HCT116 (cell line): Measurements from ENCODE around the gene SHCBP1L. TPM values are rescaled to one million over a fixed set of nuclear protein-coding genes. Genes with fewer than 3 reads are reported as not detected.

ENCODE experiments used
- ATAC-seq: fragments of 200-7000 bp; cut with Tn5 transposase; 2 replicates; pipeline ENCODE4 v1.9.1; 2020; ENCODE audit warnings: mild to moderate bottlenecking, moderate library complexity
- BruUV-seq: library from RNA; stranded (reverse); fragments of 400-500 nt; replicated peaks from 2 replicates; lab custom pipeline; 2021; lab: Mats Ljungman, UMichigan
- CTCF ChIA-PET: fragments of 300-600 bp; sonication (Branson Sonifier 250); formaldehyde crosslinking; loops from one replicate; lab custom pipeline; 2021; ENCODE audit warnings: antibody characterized with exemption; lab: Charles Lee
- POLR2A ChIA-PET: fragments of 300-600, 350-600 bp; sonication (Branson Sonifier 250); formaldehyde crosslinking; loops from one replicate; lab custom pipeline; 2021; ENCODE audit warnings: antibody characterized with exemption; lab: Charles Lee
- RAD21 ChIA-PET, 2 experiments: fragments of 300-600 bp; sonication (Branson Sonifier 250); formaldehyde crosslinking; loops; one replicate each; lab custom pipeline; 2023; ENCODE audit warnings: low total read pairs in 2 of 2; ENCODE audit not compliant: uncharacterized antibody in 2 of 2, unreplicated experiment in 2 of 2, low non-redundant PET in 1 of 2; lab: Charles Lee
- DNase-seq: peaks from one replicate; pipeline ENCODE4 v3.0.0-alpha.2; 2010; ENCODE audit warnings: low read depth, low spot score
- H2AFZ ChIP-seq: fragments of 200-600 bp; shearing (Covaris generic), sonication (generic); 2 replicates; pipeline ENCODE4 v1.6.1; 2017; ENCODE audit warnings: low read depth, mixed run types, mixed read lengths, antibody characterized with exemption, low read length; ENCODE audit not compliant: poor library complexity, severe bottlenecking
- H3K27ac ChIP-seq: 2 replicates; pipeline ENCODE4 v1.5.1; 2012; ENCODE audit warnings: low read depth, low read length
- H3K27me3 ChIP-seq: fragments of 200-600 bp; sonication (generic); 2 replicates; pipeline ENCODE4 v1.6.1; 2016; ENCODE audit warnings: mixed run types, low read length, mixed read lengths; ENCODE audit not compliant: insufficient read depth
- H3K36me3 ChIP-seq, 2 experiments: fragments of 200-500 bp in 1 of 2; fragments of 200-600 bp in 1 of 2; sonication (Bioruptor generic) in 1 of 2; sonication (generic) in 1 of 2; 2 replicates each; pipeline versions ENCODE4 v1.5.1 to v1.6.1; 2014 to 2016; ENCODE audit warnings: low read length in 2 of 2, inconsistent platforms in 1 of 2, mixed read lengths in 1 of 2, mixed run types in 1 of 2; ENCODE audit not compliant: insufficient read depth in 2 of 2, control insufficient read depth in 1 of 2
- H3K4me1 ChIP-seq, 2 experiments: fragments of 200-600 bp in 1 of 2; sonication (generic) in 1 of 2; 2 replicates each; pipeline versions ENCODE4 v1.5.1 to v1.6.1; 2012 to 2017; ENCODE audit warnings: low read length in 2 of 2, inconsistent platforms in 1 of 2, mild to moderate bottlenecking in 1 of 2, mixed read lengths in 1 of 2, mixed run types in 1 of 2, moderate library complexity in 1 of 2; ENCODE audit not compliant: insufficient read depth in 2 of 2, control insufficient read depth in 1 of 2
- H3K4me2 ChIP-seq: fragments of 200-600 bp; sonication (generic); 2 replicates; pipeline ENCODE4 v1.6.1; 2017; ENCODE audit warnings: mixed run types, low read length, mixed read lengths
- H3K4me3 ChIP-seq, 2 experiments: fragments of 200-600 bp in 1 of 2; sonication (generic) in 1 of 2; replicated peaks in 1 of 2; 2 replicates each; pipeline ENCODE4 v1.5.1; 2011 to 2016; ENCODE audit warnings: low read length in 2 of 2, control low read depth in 1 of 2, low read depth in 1 of 2, mild to moderate bottlenecking in 1 of 2, mixed read lengths in 1 of 2, mixed run types in 1 of 2
- H3K79me2 ChIP-seq: fragments of 200-600 bp; sonication (generic); 2 replicates; pipeline ENCODE4 v1.6.1; 2017; ENCODE audit warnings: mild to moderate bottlenecking, mixed run types, low read length, moderate library complexity, mixed read lengths; ENCODE audit not compliant: insufficient read depth
- H3K9ac ChIP-seq: fragments of 200-600 bp; sonication (generic); 2 replicates; pipeline ENCODE4 v1.6.1; 2016; ENCODE audit warnings: low read length, mixed read lengths
- H3K9me2 ChIP-seq: fragments of 200-600 bp; sonication (generic), shearing (Covaris generic); 2 replicates; pipeline ENCODE4 v1.6.1; 2017; ENCODE audit warnings: mixed run types, mild to moderate bottlenecking, moderate library complexity; ENCODE audit not compliant: insufficient read depth
- H3K9me3 ChIP-seq, 2 experiments: fragments of 200-500 bp in 1 of 2; fragments of 200-600 bp in 1 of 2; sonication (Bioruptor generic) in 1 of 2; sonication (generic) in 1 of 2; 2 replicates each; pipeline ENCODE4 v1.6.1; 2014 to 2017; ENCODE audit warnings: low read length in 2 of 2, mixed read lengths in 2 of 2, inconsistent platforms in 1 of 2, low read depth in 1 of 2, mild to moderate bottlenecking in 1 of 2, mixed run types in 1 of 2, moderate library complexity in 1 of 2; ENCODE audit not compliant: control insufficient read depth in 1 of 2, insufficient read depth in 1 of 2
- H4K20me1 ChIP-seq: fragments of 200-600 bp; sonication (generic), shearing (Covaris generic); 2 replicates; pipeline ENCODE4 v1.6.1; 2017; ENCODE audit warnings: mixed run types, mild to moderate bottlenecking, moderate library complexity; ENCODE audit not compliant: insufficient read depth
- ATF3 ChIP-seq: IDR thresholded peaks from 2 replicates; pipeline ENCODE4 v1.6.1; 2012
- CBX3 ChIP-seq: IDR thresholded peaks from 2 replicates; pipeline ENCODE4 v1.6.1; 2012; ENCODE audit warnings: low read depth
- EZH2 ChIP-seq: fragments of 200-600 bp; sonication (generic); IDR thresholded peaks from 2 replicates; pipeline ENCODE4 v1.6.1; 2017; ENCODE audit warnings: antibody characterized with exemption, mixed run types
- EZH2phosphoT487 ChIP-seq: fragments of 200-600 bp; IDR thresholded peaks from 2 replicates; pipeline ENCODE4 v1.6.1; 2018; ENCODE audit warnings: antibody characterized with exemption, borderline replicate concordance
- MAX ChIP-seq: IDR thresholded peaks from 2 replicates; pipeline ENCODE4 v1.6.1; 2012
- ZFX ChIP-seq: fragments of 450-650 bp; IDR thresholded peaks from 2 replicates; pipeline ENCODE4 v1.6.1; 2017
- intact Hi-C: fragments of 100-400 bp; cut with micrococcal nuclease; formaldehyde crosslinking; loops from 2 replicates; pipeline ENCODE4 v1.10.0; 2022
- total RNA-seq: library from RNA; stranded (reverse); gene quantifications from one replicate; pipeline ENCODE4 v1.2.1, GENCODE V29; 2021; ENCODE audit not compliant: unreplicated experiment
- TF ChIP-seq, protein P1 (sequence below): IDR thresholded peaks from 2 replicates; pipeline ENCODE4 v1.6.1; 2012; ENCODE audit warnings: low read depth

The SHCBP1L gene
- total RNA-seq, 1 experiment from 2014 or later, result not detected

DNA sequence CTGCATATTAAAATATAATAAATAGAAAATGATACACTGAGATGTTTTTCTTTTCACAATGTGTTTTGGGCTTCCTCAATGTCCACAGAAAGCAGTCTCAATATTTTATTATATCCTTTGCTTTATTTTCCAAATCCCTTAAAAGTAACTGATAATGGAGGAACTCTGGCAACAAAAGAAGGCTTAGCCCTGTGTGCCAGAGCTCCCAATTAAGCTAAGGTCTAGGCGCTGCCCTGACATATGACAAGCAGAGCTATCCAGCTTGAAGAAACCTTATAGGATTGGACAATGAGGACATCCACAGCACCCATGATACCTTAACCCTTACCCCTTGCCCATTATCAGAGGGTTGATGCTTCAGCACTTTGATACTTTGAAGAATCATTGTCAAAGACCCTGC is 12.9 kb upstream of the SHCBP1L start:
- Histone ChIP-seq H4K20me1 (no peaks in the 10 kb centered on the region), H3K9ac (no peak overlapping the region), H3K36me3 (no peaks in the 10 kb centered on the region), H3K9me3 (no peaks in the 10 kb centered on the region), H3K9me2 (no peaks in the 10 kb centered on the region), H3K4me2 (no peak overlapping the region), H3K27me3 (no peaks in the 10 kb centered on the region), H3K4me3 (no peak overlapping the region), H2AFZ (peak overlapping the region; percentile 18), H3K4me1 (peaks cover 15 to 27% of the 10 kb centered on the region in 2 experiments; a peak in 3 of 4 replicates), H3K27ac (no peak overlapping the region), H3K79me2 (no peaks in the 10 kb centered on the region)
- ChIA-PET POLR2A (interaction anchor here (0.7 kb wide), 1 partner anchor 672 kb away, joined by 3 read pairs; no protein-coding TSS in a partner anchor), RAD21 (interaction anchor here in 1 of 2 experiments (0.6 kb wide), 1 partner anchor 1183 kb away, joined by 3 read pairs; no protein-coding TSS in a partner anchor), CTCF (interaction anchor here (1.8 to 2.0 kb wide), 2 partner anchors 262 to 269 kb away, joined by 6 read pairs; no protein-coding TSS in a partner anchor)
- BruUV-seq, result no TSS peak
- ATAC-seq, result no peak
- no peak for TF ChIP-seq CBX3
- TF ChIP-seq EZH2phosphoT487, result no peak
- no peak for TF ChIP-seq ATF3
- no peak for TF ChIP-seq MAX
- TF ChIP-seq, protein P1, sequence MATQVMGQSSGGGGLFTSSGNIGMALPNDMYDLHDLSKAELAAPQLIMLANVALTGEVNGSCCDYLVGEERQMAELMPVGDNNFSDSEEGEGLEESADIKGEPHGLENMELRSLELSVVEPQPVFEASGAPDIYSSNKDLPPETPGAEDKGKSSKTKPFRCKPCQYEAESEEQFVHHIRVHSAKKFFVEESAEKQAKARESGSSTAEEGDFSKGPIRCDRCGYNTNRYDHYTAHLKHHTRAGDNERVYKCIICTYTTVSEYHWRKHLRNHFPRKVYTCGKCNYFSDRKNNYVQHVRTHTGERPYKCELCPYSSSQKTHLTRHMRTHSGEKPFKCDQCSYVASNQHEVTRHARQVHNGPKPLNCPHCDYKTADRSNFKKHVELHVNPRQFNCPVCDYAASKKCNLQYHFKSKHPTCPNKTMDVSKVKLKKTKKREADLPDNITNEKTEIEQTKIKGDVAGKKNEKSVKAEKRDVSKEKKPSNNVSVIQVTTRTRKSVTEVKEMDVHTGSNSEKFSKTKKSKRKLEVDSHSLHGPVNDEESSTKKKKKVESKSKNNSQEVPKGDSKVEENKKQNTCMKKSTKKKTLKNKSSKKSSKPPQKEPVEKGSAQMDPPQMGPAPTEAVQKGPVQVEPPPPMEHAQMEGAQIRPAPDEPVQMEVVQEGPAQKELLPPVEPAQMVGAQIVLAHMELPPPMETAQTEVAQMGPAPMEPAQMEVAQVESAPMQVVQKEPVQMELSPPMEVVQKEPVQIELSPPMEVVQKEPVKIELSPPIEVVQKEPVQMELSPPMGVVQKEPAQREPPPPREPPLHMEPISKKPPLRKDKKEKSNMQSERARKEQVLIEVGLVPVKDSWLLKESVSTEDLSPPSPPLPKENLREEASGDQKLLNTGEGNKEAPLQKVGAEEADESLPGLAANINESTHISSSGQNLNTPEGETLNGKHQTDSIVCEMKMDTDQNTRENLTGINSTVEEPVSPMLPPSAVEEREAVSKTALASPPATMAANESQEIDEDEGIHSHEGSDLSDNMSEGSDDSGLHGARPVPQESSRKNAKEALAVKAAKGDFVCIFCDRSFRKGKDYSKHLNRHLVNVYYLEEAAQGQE, result no peak
- TF ChIP-seq ZFX, result no peak
- TF ChIP-seq EZH2, result no peak
- intact Hi-C loops, result loop anchor here (10.0 kb wide), 1 partner anchor 129 kb away; no protein-coding TSS in a partner anchor
- no peak for DNase-seq
